Activated naive CD4-positive, alpha-beta T cell treated with anti-CD3 and anti-CD28 coated beads, Interleukin-2, amount 50 U/mL, for 72 hours (primary cell): ENCODE data around the gene DNAJC27. TPM values are rescaled to one million over a fixed set of nuclear protein-coding genes. Genes with fewer than 3 reads are reported as not detected.

Experiments used
- ATAC-seq, 2 donors: fragments of 150-1000 bp; cut with Tn5 transposase; 2 replicates each; pipeline ENCODE4 v1.10.0; 2021; ENCODE audit warnings: mild to moderate bottlenecking in 2 of 2, moderate library complexity in 2 of 2
- DNase-seq, 2 donors: peaks; one replicate each; pipeline ENCODE4 v3.0.0; 2021 to 2022; ENCODE audit warnings: low spot score in 2 of 2
- H3K27ac Mint-ChIP-seq, 2 donors: one replicate each; pipeline ENCODE4 v1.8.0; 2022; ENCODE audit warnings: mild to moderate bottlenecking in 2 of 2, mixed read lengths in 2 of 2
- H3K36me3 Mint-ChIP-seq, 2 donors: one replicate each; pipeline ENCODE4 v1.8.0; 2022; ENCODE audit warnings: mixed read lengths in 2 of 2
- H3K9me3 Mint-ChIP-seq, 2 donors: one replicate each; pipeline ENCODE4 v1.8.0; 2022; ENCODE audit warnings: mixed read lengths in 2 of 2
- total RNA-seq, 2 donors: library from RNA; stranded (reverse); gene quantifications; one replicate each; pipeline ENCODE4 v1.2.3, GENCODE V29; 2022

The DNAJC27 gene
- total RNA-seq, 2 donors from 2014 or later: 6.8 to 7.3 TPM

GRCh38 chr2:24978661-24979060 lies 6.9 kb upstream of the DNAJC27 start:
- Mint-ChIP-seq H3K36me3 (no peaks in the 10 kb centered on the region), H3K9me3 (no peaks in the 10 kb centered on the region), H3K27ac (no peak overlapping the region)
- no peak for ATAC-seq
- DNase-seq: no peak

GRCh38 chr2:24977631-24978030 lies 5.9 kb upstream of the DNAJC27 start:
- no peak overlapping the region for H3K27ac Mint-ChIP-seq
- H3K36me3 Mint-ChIP-seq: peaks cover 1 to 2% of the 10 kb centered on the region in 2 donors
- no peak for ATAC-seq
- DNase-seq: no peak
- no peaks in the 10 kb centered on the region for H3K9me3 Mint-ChIP-seq

- Mint-ChIP-seq H3K27ac (peak overlapping the region; percentile 86 to 100), H3K36me3 (peaks cover 19 to 20% of the 10 kb centered on the region in 2 donors), H3K9me3 (no peaks in the 10 kb centered on the region)
- no peak for ATAC-seq
- no peak for DNase-seq
Measured at GRCh38 chr2:24973812-24974211, 2.1 kb upstream of the DNAJC27 start.

DNA sequence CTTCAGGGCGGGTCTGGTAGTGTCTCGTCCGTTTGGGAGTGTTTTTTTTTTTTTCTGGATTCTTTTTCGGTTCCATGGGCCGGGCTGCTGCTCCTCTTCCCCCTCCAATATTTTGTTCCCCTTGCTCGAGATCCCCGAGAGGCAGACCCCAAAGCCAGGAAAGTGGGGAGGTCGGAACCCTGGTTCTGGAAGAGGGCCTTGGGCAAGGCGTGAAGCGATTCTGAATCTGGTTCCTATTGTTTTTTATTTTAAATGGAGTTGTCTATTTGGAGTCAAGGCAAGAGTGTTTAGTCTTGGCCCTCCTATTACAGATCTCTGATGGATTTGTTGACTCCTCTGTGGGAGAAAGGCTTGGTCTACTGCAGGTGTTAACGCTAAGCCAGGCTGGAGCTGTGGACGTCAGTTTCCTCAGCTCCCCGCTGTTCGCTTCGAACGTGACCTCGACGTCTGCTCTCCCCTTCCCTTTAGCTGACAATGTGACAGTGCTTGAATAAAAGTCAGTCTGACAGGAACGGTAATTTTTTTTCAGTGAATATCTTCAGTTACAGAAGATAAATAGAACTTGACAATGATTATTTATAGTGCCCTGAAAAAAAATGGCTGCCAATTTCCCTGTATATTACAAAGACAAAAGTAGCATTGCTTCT lies 683 bp upstream of the DNAJC27 start:
- peaks cover 19 to 20% of the 10 kb centered on the region in 2 donors for H3K36me3 Mint-ChIP-seq
- H3K27ac Mint-ChIP-seq: peak overlapping the region; percentile 100
- DNase-seq: peak; percentile 38 to 57
- H3K9me3 Mint-ChIP-seq: no peaks in the 10 kb centered on the region
- ATAC-seq: no peak

- peak in 1 of 2 donors; percentile 6 for ATAC-seq
- Mint-ChIP-seq H3K27ac (peak overlapping the region; percentile 100), H3K9me3 (no peaks in the 10 kb centered on the region), H3K36me3 (peaks cover 19 to 20% of the 10 kb centered on the region in 2 donors)
- peak in 1 of 2 donors; percentile 56 for DNase-seq
Measured at GRCh38 chr2:24971286-24971535, 544 bp downstream of the DNAJC27 start.

GRCh38 chr2:24970483-24971285 lies 1.1 kb downstream of the DNAJC27 start:
- Mint-ChIP-seq H3K27ac (peak overlapping the region; percentile 100), H3K36me3 (peaks cover 19 to 20% of the 10 kb centered on the region in 2 donors), H3K9me3 (no peaks in the 10 kb centered on the region)
- no peak for ATAC-seq
- DNase-seq: no peak

GRCh38 chr2:24969784-24970183 lies 2.0 kb downstream of the DNAJC27 start:
- peaks cover 19 to 20% of the 10 kb centered on the region in 2 donors for H3K36me3 Mint-ChIP-seq
- no peak for ATAC-seq
- no peak for DNase-seq
- H3K27ac Mint-ChIP-seq: no peak overlapping the region
- H3K9me3 Mint-ChIP-seq: no peaks in the 10 kb centered on the region

GRCh38 chr2:24961903-24962302 lies 9.9 kb downstream of the DNAJC27 start:
- H3K27ac Mint-ChIP-seq: no peak overlapping the region
- peaks cover 20 to 28% of the 10 kb centered on the region in 2 donors for H3K36me3 Mint-ChIP-seq
- DNase-seq (no peak), ATAC-seq (no peak)
- H3K9me3 Mint-ChIP-seq: no peaks in the 10 kb centered on the region

DNA sequence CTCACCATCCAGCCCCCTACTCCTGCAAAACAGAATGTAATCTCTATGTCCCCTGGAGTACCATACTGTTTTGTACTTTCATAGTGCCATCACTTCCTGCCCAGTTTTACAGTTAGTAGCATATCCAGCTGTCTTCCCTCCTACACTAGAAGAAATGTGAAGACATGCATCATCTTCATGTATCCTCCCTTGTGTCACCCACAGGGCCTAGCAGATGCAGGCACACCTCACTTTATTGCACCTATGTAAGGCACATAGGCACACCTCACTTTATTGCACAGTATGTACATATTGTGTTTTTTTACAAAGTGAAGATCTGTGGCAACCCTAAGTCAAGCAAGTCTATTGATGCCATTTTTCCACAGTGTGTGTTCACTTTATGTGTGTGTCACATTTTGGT lies 12.0 kb downstream of the DNAJC27 start:
- Mint-ChIP-seq H3K9me3 (peaks cover 9 to 11% of the 10 kb centered on the region in 2 donors), H3K27ac (no peak overlapping the region), H3K36me3 (peaks cover 40 to 49% of the 10 kb centered on the region in 2 donors)
- ATAC-seq (peak in 1 of 2 donors; percentile 22), DNase-seq (no peak)

DNA sequence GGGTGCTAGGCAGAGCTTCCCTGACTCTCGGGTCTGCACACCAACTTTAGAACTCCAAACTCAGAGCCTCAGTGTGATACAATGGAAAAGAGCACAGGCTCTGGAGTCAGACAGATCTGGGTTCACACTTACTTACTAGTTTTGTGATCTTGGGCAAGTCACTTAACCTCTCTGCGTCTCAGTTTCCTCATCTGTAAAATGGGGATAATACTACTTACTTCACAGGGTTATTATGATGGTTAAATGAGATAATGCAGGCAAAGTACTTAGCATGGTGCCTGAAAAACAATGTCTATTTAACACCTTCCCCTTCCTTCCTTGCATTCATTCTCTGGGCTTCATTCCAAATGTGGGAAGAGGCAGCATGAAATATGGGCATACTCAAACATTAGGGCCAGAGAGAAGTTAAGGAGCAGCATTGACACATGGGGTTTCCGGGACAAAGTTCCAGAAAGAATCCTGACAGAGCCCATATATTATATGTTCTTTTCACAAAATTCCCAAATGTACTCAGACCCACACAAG lies 13.3 kb downstream of the DNAJC27 start:
- Mint-ChIP-seq H3K36me3 (peaks cover 46 to 57% of the 10 kb centered on the region in 2 donors), H3K27ac (no peak overlapping the region), H3K9me3 (peaks cover 9 to 11% of the 10 kb centered on the region in 2 donors)
- ATAC-seq (no peak), DNase-seq (no peak)

- peak overlapping the region in 1 of 2 donors; percentile 38 for H3K27ac Mint-ChIP-seq
- H3K9me3 Mint-ChIP-seq: peaks cover 9 to 11% of the 10 kb centered on the region in 2 donors
- DNase-seq (no peak), ATAC-seq (no peak)
- H3K36me3 Mint-ChIP-seq: peaks cover 46 to 62% of the 10 kb centered on the region in 2 donors
Measured at GRCh38 chr2:24957976-24958375, 13.8 kb downstream of the DNAJC27 start.

DNA sequence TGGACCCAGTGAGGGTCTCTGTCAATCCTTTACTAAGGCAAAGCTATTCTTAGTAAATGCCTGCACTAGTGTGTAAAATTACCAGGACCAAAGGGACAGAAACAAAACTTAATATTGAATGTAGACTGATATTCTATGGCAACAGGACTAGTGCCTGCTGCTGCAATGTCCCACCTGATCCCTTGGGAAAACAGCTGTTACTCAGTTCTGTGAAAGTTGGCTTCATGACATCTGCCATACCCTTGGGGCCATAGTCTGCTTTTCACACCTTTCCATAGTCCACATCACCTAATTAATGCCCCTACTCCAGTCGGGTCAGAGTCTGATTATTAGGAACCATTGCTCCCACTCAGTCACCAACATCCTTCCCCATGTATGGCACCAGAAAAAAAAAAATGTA lies 14.5 kb downstream of the DNAJC27 start:
- Mint-ChIP-seq H3K9me3 (peaks cover 9 to 11% of the 10 kb centered on the region in 2 donors), H3K36me3 (peaks cover 46 to 62% of the 10 kb centered on the region in 2 donors), H3K27ac (no peak overlapping the region)
- no peak for DNase-seq
- ATAC-seq: no peak

- Mint-ChIP-seq H3K36me3 (peaks cover 46 to 62% of the 10 kb centered on the region in 2 donors), H3K9me3 (peaks cover 9 to 11% of the 10 kb centered on the region in 2 donors), H3K27ac (no peak overlapping the region)
- no peak for DNase-seq
- ATAC-seq: no peak
Measured at GRCh38 chr2:24955921-24956320, 15.8 kb downstream of the DNAJC27 start.

GRCh38 chr2:24955232-24955631 lies 16.5 kb downstream of the DNAJC27 start:
- Mint-ChIP-seq H3K9me3 (peaks cover 9 to 11% of the 10 kb centered on the region in 2 donors), H3K27ac (no peak overlapping the region), H3K36me3 (peaks cover 46 to 56% of the 10 kb centered on the region in 2 donors)
- ATAC-seq (no peak), DNase-seq (no peak)

- peaks cover 2 to 3% of the 10 kb centered on the region in 2 donors for H3K9me3 Mint-ChIP-seq
- ATAC-seq (no peak), DNase-seq (no peak)
- no peak overlapping the region for H3K27ac Mint-ChIP-seq
- H3K36me3 Mint-ChIP-seq: peaks cover 10 to 16% of the 10 kb centered on the region in 2 donors
Measured at GRCh38 chr2:24950102-24950501, 21.7 kb downstream of the DNAJC27 start.

- Mint-ChIP-seq H3K36me3 (peaks cover 0 to 6% of the 10 kb centered on the region in 2 donors), H3K27ac (peak overlapping the region; percentile 3 to 29), H3K9me3 (no peaks in the 10 kb centered on the region)
- no peak for DNase-seq
- ATAC-seq: no peak
Measured at GRCh38 chr2:24948506-24948905, 23.2 kb downstream of the DNAJC27 start.

GRCh38 chr2:24947561-24948157 lies 24.1 kb downstream of the DNAJC27 start:
- Mint-ChIP-seq H3K9me3 (no peaks in the 10 kb centered on the region), H3K27ac (peak overlapping the region in 1 of 2 donors; percentile 29)

More at GRCh38 chr2:24947561-24948157, 24.1 kb downstream of the DNAJC27 start:
- ATAC-seq (no peak), DNase-seq (no peak)
- no peaks in the 10 kb centered on the region for H3K36me3 Mint-ChIP-seq
